Effector memory CD8-positive, alpha-beta T cell (primary cell): Measurements from ENCODE around the gene SMIM35.
A peak's percentile ranks its signal among the peaks of the same experiment; 100 is the strongest.

Experiments used
- ATAC-seq: fragments of 150-1000 bp; cut with Tn5 transposase; replicated peaks from 2 replicates; pipeline ENCODE4 v1.10.0; 2021; ENCODE audit warnings: mild to moderate bottlenecking, moderate library complexity
- DNase-seq, 3 experiments: peaks; one replicate each; pipeline ENCODE4 v3.0.0; 2021
- H3K27ac Mint-ChIP-seq, 2 donors: one replicate each; pipeline ENCODE4 v1.8.0; 2022; ENCODE audit warnings: mild to moderate bottlenecking in 2 of 2, mixed read lengths in 2 of 2, moderate library complexity in 2 of 2
- H3K27me3 Mint-ChIP-seq, 2 donors: one replicate each; pipeline ENCODE4 v1.8.0; 2022; ENCODE audit warnings: mixed read lengths in 2 of 2
- H3K36me3 Mint-ChIP-seq: one replicate; pipeline ENCODE4 v1.8.0; 2022; ENCODE audit warnings: mild to moderate bottlenecking, moderate library complexity, mixed read lengths; ENCODE audit not compliant: insufficient read depth
- H3K4me1 Mint-ChIP-seq, 2 donors: one replicate each; pipeline ENCODE4 v1.8.0; 2022; ENCODE audit warnings: low read depth in 2 of 2, mixed read lengths in 2 of 2
- H3K4me3 Mint-ChIP-seq, 2 donors: one replicate each; pipeline ENCODE4 v1.8.0; 2022; ENCODE audit warnings: mild to moderate bottlenecking in 2 of 2, mixed read lengths in 2 of 2, moderate library complexity in 2 of 2
- H3K9me3 Mint-ChIP-seq, 2 donors: one replicate each; pipeline ENCODE4 v1.8.0; 2022; ENCODE audit warnings: mixed read lengths in 2 of 2

Gene SMIM35

DNA sequence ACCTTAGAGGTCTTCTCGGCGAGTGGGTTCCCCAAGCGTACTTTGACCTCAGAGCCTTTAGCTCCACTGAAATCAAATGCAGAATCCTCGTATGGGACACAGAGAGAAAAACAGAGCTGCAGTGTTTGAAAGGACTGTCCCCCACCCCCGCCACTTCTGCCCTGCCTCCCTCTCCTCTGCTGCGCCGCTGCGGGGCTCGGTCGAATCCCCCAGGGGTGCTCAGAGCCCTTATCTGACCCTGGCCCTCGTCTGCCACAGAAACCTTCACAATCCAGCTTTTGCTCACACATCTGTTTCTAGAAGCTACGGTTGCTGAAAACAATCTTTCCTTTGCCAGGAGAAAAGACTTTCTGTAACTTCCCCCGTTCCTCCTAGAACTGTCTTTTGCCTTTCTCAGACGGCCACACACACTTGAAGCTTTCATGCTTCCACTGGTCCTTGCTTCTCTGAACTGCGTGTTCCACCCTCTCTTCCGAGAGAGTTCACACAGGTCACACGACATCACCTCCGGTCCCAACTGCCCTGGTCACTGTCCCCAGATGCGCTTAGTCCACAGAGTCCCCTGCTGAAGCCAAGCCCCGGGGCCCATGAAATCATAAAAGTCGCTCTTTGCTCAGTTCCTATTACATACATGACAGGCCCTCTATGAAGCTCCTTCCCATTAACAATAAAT, 3.7 kb downstream of the SMIM35 start:
- ATAC-seq (no peak), DNase-seq (no peak)
- H3K36me3 Mint-ChIP-seq = no peaks in the 10 kb centered on the region
- peaks cover 0 to 3% of the 10 kb centered on the region in 2 donors for H3K9me3 Mint-ChIP-seq
- no peak overlapping the region for H3K4me3 Mint-ChIP-seq
- H3K27me3 Mint-ChIP-seq = peaks cover 5 to 53% of the 10 kb centered on the region in 2 donors
- peaks cover 5 to 12% of the 10 kb centered on the region in 2 donors for H3K4me1 Mint-ChIP-seq
- peak overlapping the region in 1 of 2 donors; percentile 54 for H3K27ac Mint-ChIP-seq

DNA sequence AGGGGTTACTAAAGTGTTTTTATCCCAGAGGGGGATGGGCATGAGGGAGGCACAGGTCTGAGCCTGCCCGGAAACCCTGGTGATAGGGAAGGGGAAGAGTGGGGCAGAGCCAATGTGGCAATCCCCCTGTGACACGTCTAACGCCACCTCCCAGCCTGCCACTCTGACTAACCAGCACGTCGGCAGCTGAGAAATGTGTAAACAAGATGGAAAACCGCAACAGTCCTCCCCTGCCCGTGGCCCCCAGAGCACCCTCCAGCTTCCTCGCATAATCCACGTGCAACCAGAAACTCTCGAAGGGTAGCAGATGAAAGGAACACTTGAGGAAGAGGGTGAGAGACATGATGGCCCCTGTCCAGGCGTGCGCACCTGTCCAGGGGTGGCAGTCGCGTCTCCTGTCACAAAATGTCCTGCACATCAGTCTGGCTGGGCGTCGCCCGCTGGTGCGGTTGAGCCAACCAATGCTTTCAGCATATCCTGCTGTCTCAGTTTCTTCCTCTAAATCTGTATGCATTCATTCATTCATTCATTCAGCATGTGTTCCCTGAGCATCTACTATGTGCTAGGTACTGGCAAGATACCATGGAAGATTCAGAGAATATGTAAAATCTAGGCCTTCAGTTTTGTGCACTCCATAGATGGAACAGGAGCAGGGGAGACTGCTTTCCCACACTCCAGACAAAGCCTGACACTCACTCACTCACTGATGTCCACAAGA, 5.4 kb downstream of the SMIM35 start:
- Mint-ChIP-seq H3K9me3 (peaks cover 0 to under 1% of the 10 kb centered on the region in 2 donors), H3K27ac (no peak overlapping the region), H3K27me3 (peaks cover 7 to 54% of the 10 kb centered on the region in 2 donors), H3K4me1 (peaks cover 11 to 17% of the 10 kb centered on the region in 2 donors), H3K4me3 (no peak overlapping the region), H3K36me3 (no peaks in the 10 kb centered on the region)
- no peak for ATAC-seq
- DNase-seq = no peak

DNA sequence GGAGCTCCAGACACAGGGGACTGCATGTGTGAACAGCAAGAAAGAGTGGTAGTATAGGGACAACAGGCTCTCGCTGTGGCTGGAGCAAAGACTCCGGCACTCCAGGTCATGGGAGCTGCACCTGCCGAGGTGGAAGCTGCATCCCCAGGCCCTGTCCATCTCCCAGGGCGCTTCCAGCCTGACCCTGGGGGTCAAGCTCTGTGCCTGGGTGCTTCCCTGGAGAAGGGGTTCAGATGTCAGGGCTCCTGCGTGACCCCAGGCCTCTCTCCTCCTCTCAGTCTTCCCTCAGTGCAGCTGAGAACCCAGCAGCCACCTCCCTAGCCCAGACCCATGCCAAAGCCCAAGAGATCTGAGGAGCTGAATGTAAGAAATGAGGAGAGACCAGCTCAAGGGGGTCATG, 6.5 kb downstream of the SMIM35 start:
- peaks cover 11 to 17% of the 10 kb centered on the region in 2 donors for H3K4me1 Mint-ChIP-seq
- H3K4me3 Mint-ChIP-seq = no peak overlapping the region
- no peaks in the 10 kb centered on the region for H3K9me3 Mint-ChIP-seq
- no peak for ATAC-seq
- no peak for DNase-seq
- H3K27me3 Mint-ChIP-seq = peaks cover 7 to 55% of the 10 kb centered on the region in 2 donors
- H3K36me3 Mint-ChIP-seq = no peaks in the 10 kb centered on the region
- H3K27ac Mint-ChIP-seq = peak overlapping the region in 1 of 2 donors; percentile 41

DNA sequence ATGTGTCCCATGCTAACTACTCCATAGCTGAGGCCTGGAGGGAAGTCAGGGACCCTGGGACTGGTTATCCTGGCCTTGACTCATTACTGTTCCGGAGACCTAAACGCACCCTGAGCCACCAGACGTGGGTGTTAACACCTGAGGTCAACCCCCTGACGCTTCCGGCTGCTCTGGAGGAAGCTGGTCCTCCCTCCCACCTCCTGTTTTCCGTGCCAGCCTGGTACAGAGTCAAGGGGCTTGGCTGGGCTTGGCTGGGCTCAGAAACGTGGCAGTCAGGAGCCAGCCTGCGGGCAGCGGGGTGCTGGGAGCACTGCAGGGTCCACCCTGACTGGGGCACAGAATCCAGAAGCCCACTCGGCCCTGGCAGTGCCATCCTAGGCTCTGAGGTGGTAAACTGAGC, 7.3 kb downstream of the SMIM35 start:
- peak overlapping the region; percentile 41 to 79 for H3K27ac Mint-ChIP-seq
- H3K36me3 Mint-ChIP-seq = no peaks in the 10 kb centered on the region
- DNase-seq (peak in 1 of 3 experiments; percentile 27), ATAC-seq (peak; percentile 86)
- peak overlapping the region; percentile 34 to 35 for H3K4me3 Mint-ChIP-seq
- H3K9me3 Mint-ChIP-seq = no peaks in the 10 kb centered on the region
- H3K4me1 Mint-ChIP-seq = peaks cover 11 to 17% of the 10 kb centered on the region in 2 donors
- peaks cover 7 to 61% of the 10 kb centered on the region in 2 donors for H3K27me3 Mint-ChIP-seq

DNA sequence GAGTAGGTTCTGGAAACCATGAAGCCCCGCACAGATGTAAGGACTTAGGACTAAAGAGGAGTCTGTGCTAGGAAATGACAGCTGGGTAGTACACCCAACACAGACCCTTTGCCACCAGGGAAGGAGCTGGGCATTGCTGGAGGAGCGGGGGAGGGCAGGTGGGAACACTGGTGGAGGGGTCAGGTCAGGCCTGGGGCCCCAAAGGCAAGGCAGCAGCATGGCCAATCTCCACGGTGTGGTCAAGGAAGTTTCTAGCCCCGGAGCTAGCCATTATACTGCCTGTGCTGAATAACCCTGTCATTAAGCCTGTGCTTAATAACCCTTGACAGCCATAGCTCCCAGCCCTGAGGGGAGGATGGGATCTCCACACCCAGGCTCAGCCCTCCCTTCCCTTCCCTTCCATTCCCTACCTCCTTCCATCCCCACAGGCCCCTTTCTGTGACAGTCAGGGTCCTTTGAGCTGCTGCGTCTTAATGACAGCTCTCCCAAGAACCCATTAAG, 7.8 kb downstream of the SMIM35 start:
- ATAC-seq = no peak
- H3K27me3 Mint-ChIP-seq = peaks cover 9 to 61% of the 10 kb centered on the region in 2 donors
- H3K36me3 Mint-ChIP-seq = no peaks in the 10 kb centered on the region
- DNase-seq = no peak
- no peaks in the 10 kb centered on the region for H3K9me3 Mint-ChIP-seq
- H3K4me1 Mint-ChIP-seq = peaks cover 11 to 17% of the 10 kb centered on the region in 2 donors
- peak overlapping the region; percentile 66 to 79 for H3K27ac Mint-ChIP-seq
- H3K4me3 Mint-ChIP-seq = no peak overlapping the region

DNA sequence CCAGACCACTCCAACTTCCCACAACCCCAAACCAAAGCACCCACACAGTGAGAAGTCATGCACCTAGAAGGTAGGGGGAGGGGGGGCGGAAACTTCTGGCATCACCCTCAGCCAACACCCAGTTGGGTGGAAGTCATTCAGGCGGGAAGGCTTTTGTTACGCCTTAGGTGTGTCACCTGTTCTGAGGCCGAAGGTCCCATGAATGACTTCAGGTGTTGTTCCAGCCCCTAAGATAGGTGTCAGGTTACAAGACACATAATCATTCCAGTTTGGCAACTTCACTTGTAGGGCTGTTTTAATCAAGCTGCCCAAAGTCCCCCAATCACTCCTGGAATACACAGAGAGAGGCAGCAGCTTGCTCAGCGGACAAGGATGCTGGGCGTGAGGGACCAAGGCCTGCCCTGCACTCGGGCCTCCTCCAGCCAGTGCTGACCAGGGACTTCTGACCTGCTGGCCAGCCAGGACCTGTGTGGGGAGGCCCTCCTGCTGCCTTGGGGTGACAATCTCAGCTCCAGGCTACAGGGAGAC, 9.9 kb downstream of the SMIM35 start, which contains the start of gene TMPRSS4:
Gene TMPRSS4 (plus strand): TSS at position 325 of the 528 bp plus-strand sequence. CDS start 225 bp downstream, outside the sequence.
- peaks cover 11 to 61% of the 10 kb centered on the region in 2 donors for H3K27me3 Mint-ChIP-seq
- H3K27ac Mint-ChIP-seq = no peak within 1 kb of the TSS
- H3K9me3 Mint-ChIP-seq = no peaks in the 10 kb centered on the region
- DNase-seq = no peak
- ATAC-seq = no peak
- peaks cover 11 to 17% of the 10 kb centered on the region in 2 donors for H3K4me1 Mint-ChIP-seq
- H3K4me3 Mint-ChIP-seq = no peak within 1 kb of the TSS
- no peaks in the 10 kb centered on the region for H3K36me3 Mint-ChIP-seq

DNA sequence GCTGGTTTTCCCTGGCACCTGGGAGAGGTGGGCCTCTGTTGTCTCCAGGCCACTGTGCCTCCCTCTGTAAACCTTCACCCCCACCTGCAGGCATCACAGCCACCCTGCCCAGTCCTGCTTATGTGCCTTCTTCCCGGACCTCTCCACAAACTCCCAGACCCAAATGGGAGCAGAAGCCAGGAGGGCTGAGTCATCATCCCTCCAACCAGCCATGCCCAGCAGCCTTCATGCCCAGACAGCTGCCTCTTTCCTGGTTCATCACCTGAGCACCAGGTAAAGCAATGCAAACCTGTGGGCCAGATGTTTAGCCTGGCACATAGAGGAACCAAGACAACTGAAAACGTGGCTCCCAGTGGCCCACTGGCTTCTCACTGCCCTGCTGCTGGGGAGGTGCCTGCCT, 12.0 kb downstream of the SMIM35 start:
- H3K27me3 Mint-ChIP-seq = peaks cover 11 to 46% of the 10 kb centered on the region in 2 donors
- ATAC-seq = no peak

DNA sequence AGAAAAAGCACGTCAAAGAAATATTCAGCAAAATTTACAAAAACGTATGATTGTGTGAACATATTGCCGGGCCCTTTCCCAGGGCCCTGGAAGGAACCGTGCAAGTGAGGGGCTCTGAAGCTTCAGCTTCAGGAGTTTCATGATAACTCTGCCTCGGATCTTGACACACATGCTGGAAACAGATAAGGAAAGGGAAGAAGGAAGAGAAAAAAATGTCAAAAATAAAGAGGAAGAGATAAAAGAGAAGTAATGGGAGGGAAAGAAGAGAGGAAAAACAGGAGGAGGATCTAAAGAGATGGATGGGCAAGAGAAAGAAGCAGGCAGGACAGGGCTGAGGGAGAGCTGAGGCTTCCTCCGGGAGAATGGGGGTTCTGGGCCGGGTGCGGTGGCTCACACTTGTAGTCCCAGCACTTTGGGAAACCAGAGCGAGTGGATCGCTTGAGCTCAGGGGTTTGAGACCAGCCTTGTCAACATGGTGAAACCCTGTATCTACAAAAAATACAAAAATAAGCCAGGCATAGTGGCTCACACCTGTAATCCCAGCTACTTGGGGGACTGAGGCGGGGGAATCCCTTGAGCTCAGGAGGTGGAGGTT, 12.6 kb downstream of the SMIM35 start:
- Mint-ChIP-seq H3K36me3 (no peaks in the 10 kb centered on the region), H3K27me3 (peaks cover 16 to 49% of the 10 kb centered on the region in 2 donors), H3K9me3 (no peaks in the 10 kb centered on the region), H3K4me3 (no peak overlapping the region), H3K27ac (no peak overlapping the region), H3K4me1 (peaks cover 6 to 9% of the 10 kb centered on the region in 2 donors)
- ATAC-seq (no peak), DNase-seq (no peak)

More for the DNA sequence above, 12.0 kb downstream of the SMIM35 start:
- Mint-ChIP-seq H3K36me3 (no peaks in the 10 kb centered on the region), H3K27ac (no peak overlapping the region), H3K4me3 (no peak overlapping the region), H3K4me1 (peaks cover 8 to 15% of the 10 kb centered on the region in 2 donors), H3K9me3 (no peaks in the 10 kb centered on the region)
- DNase-seq = no peak

DNA sequence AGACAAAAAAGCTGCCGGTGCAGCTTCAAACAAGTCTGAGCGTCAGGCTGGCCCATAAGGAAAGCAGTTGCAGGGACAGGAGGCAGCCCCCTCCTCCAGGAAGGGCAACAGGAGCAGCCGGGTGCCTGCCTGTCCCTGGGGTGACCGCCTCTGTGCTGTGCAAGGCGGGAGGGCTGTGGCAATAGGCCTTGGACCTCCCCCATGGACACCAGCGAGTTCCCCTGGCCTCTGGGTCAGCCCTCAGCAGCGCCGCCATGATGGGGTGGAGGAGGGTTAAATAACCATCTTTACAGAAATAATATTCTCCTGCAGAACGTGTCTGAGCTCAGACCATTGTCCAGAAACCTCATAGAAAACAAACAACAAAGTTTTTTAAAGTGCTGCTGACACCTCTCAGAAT, 13.2 kb downstream of the SMIM35 start:
- ATAC-seq = no peak
- Mint-ChIP-seq H3K36me3 (no peaks in the 10 kb centered on the region), H3K27me3 (peaks cover 20 to 53% of the 10 kb centered on the region in 2 donors), H3K27ac (no peak overlapping the region), H3K4me1 (peaks cover 6 to 7% of the 10 kb centered on the region in 2 donors), H3K4me3 (no peak overlapping the region), H3K9me3 (no peaks in the 10 kb centered on the region)
- DNase-seq = no peak

DNA sequence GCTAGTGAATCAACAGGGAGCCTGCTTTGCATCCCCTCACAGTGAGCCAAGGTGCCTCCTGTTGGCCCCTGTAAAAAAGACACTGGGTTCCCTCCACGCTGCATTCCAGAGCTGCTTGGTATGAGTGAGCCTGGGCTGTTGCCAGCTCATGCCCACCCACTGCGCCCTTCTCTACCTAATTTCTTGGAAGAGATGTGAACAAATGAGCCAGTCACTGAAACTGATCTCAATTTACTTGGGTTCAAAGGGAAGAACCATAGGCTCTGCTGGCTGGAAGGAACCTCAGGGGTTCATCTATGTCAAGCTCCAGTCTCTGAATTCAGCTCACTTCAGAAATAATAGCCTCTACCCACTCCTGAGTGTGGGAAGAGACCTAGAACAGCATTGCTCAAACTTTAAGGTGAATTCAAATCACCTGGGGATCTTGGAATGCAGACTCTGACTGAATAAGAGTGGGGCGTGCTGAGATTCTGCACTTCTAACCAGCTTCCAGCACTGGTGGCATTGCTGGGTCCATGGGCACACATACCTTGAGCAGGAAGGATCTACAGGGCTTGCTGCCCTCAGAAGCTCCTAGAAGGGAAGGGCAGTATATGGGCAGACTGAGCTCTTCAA, 15.2 kb downstream of the SMIM35 start:
- no peak for DNase-seq
- no peak for ATAC-seq
- Mint-ChIP-seq H3K4me1 (peaks cover 0 to under 1% of the 10 kb centered on the region in 2 donors), H3K27me3 (peaks cover 13 to 44% of the 10 kb centered on the region in 2 donors), H3K9me3 (no peaks in the 10 kb centered on the region), H3K27ac (no peak overlapping the region), H3K4me3 (no peak overlapping the region), H3K36me3 (peaks cover 3% of the 10 kb centered on the region)

DNA sequence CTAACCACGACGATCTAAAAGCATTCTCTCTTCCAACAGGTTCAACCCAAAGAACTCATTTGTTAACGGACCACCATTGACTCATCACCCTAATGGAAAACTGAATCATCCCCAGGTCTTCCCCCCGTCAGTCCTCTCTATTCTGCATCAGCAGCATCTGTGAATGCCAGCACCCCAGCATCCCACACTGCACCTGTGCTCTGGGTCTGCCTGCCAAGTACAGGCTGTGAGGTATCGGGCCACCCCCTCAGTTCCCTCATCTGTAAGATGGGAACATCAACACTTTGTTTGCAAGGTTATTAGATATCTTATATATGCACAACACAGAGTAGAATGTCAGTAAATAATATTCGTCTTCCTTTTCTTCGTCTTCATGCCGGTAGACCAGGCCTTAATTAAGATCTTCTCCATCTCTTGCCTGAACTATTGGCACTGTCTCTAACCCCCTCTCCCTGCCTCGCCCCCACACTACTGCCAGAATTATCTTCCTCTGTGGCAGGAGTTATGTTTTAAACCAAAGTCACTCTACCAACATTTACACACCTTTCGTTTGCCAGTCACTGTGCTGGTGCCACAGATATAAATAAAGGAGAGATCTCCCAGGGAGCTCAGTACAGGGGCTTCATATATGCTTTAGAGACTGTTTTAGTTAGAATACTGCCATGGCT, 17.7 kb downstream of the SMIM35 start:
- H3K27ac Mint-ChIP-seq = no peak overlapping the region

DNA sequence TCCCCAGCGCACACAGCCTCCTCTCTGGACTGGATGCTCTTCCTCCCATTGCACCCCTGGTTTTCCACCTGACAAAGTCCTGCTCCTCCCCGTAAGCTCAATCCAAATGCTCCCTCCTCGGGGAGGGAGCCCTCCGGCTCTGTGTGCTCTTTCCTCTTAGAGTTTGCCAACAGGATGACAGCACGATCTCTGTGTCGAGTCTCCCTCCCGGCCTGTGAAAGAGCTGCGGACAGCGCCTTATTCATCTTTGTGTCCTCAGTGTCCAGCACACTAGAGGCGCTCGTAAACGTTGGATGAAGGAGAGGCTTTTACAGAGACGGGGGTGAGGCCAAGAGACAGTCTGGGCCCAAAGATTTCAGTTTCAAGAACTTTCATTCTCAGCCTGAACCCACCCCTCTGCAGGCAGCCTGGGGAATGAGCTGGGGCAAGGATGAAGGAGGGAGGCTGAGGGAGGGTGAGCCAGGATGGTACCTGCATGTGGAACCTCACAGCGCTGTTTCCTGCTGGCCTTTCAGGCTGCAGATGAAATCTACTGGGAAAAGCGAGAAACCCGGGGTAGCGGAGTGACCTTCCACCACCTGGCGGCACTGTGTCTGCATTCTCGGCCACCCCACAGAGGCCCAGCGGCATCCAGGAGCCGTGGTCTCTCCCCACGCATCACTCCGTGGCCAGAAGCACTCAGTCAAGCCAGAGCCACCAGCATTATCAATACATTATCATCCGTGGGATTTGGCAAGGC, 18.4 kb downstream of the SMIM35 start:
- peaks cover 16 to 44% of the 10 kb centered on the region in 2 donors for H3K27me3 Mint-ChIP-seq
- H3K4me1 Mint-ChIP-seq = peaks cover 5 to 7% of the 10 kb centered on the region in 2 donors
- H3K27ac Mint-ChIP-seq = no peak overlapping the region
- H3K4me3 Mint-ChIP-seq = no peak overlapping the region
- ATAC-seq (no peak), DNase-seq (no peak)
- H3K9me3 Mint-ChIP-seq = no peaks in the 10 kb centered on the region
- H3K36me3 Mint-ChIP-seq = peaks cover 3% of the 10 kb centered on the region

More for the DNA sequence above, 17.7 kb downstream of the SMIM35 start:
- Mint-ChIP-seq H3K27me3 (peaks cover 19 to 44% of the 10 kb centered on the region in 2 donors), H3K4me3 (no peak overlapping the region), H3K9me3 (no peaks in the 10 kb centered on the region), H3K4me1 (peaks cover 5 to 7% of the 10 kb centered on the region in 2 donors), H3K36me3 (peaks cover 3% of the 10 kb centered on the region)
- ATAC-seq (no peak), DNase-seq (no peak)
